Measurements from ENCODE around the gene NPTN. TPM values are rescaled to one million over a fixed set of nuclear protein-coding genes. Genes with fewer than 3 reads are reported as not detected.
"Not testable (repeated sequence)": the region's sequence is repeated elsewhere in the genome, so short reads cannot be mapped to it uniquely, and the experiment has no call there.

The NPTN gene
- total RNA-seq, 3 donors from 2014 or later = 82.1 to 107 (median 104) TPM

- Histone ChIP-seq H3K36me3 (no peaks in the 10 kb centered on the region), H3K9me3 (no peaks in the 10 kb centered on the region), H3K4me1 (no peaks in the 10 kb centered on the region), H3K27me3 (no peaks in the 10 kb centered on the region), H3K27ac (no peak overlapping the region), H3K4me3 (no peak overlapping the region)
- no peak for DNase-seq (ENCODE audit: low spot score in 2 of 2)
- no peak for TF ChIP-seq CTCF (IDR thresholded peaks at IDR 0.05)
- intact Hi-C loops (cut with DNase I; ENCODE audit: low total_unique reads) = no loop called here
Observed at GRCh38 chr15:73654659-73655058, 21.5 kb upstream of the NPTN start.

- intact Hi-C loops (cut with DNase I; ENCODE audit: low total_unique reads) = no loop called here
- Histone ChIP-seq H3K4me3 (no peak overlapping the region), H3K27me3 (no peaks in the 10 kb centered on the region), H3K36me3 (no peaks in the 10 kb centered on the region), H3K9me3 (no peaks in the 10 kb centered on the region), H3K27ac (peak overlapping the region in 1 of 2 donors; percentile 50), H3K4me1 (no peaks in the 10 kb centered on the region)
- no peak for TF ChIP-seq POLR2AphosphoS5 (IDR thresholded peaks at IDR 0.05)
- no peak for DNase-seq (ENCODE audit: low spot score in 2 of 2)
Observed at GRCh38 chr15:73650416-73651126, 17.4 kb upstream of the NPTN start.

- no peak for TF ChIP-seq POLR2AphosphoS5 (IDR thresholded peaks at IDR 0.05)
- TF ChIP-seq POLR2A (IDR thresholded peaks at IDR 0.05) = no peak
- TF ChIP-seq CTCF (IDR thresholded peaks at IDR 0.05) = no peak
- no peaks in the 10 kb centered on the region for H3K27me3 ChIP-seq
- no peak overlapping the region for H3K4me3 ChIP-seq
- no peaks in the 10 kb centered on the region for H3K9me3 ChIP-seq
- no peak overlapping the region for H3K27ac ChIP-seq
- DNase-seq (ENCODE audit: low spot score in 2 of 2) = no peak
- H3K4me1 ChIP-seq = no peaks in the 10 kb centered on the region
- H3K36me3 ChIP-seq = no peaks in the 10 kb centered on the region
- intact Hi-C loops (cut with DNase I; ENCODE audit: low total_unique reads) = no loop called here
Observed at GRCh38 chr15:73648014-73648295, 14.8 kb upstream of the NPTN start.

- DNase-seq (ENCODE audit: low spot score in 2 of 2) = no peak
- no peak for TF ChIP-seq CTCF (IDR thresholded peaks at IDR 0.05)
- TF ChIP-seq POLR2A (IDR thresholded peaks at IDR 0.05) = no peak
- TF ChIP-seq POLR2AphosphoS5 (IDR thresholded peaks at IDR 0.05) = no peak
- no peak overlapping the region for H3K27ac ChIP-seq
- intact Hi-C loops (cut with DNase I; ENCODE audit: low total_unique reads) = no loop called here
- no peaks in the 10 kb centered on the region for H3K36me3 ChIP-seq
- H3K9me3 ChIP-seq = no peaks in the 10 kb centered on the region
- H3K27me3 ChIP-seq = no peaks in the 10 kb centered on the region
- H3K4me3 ChIP-seq = no peak overlapping the region
- no peaks in the 10 kb centered on the region for H3K4me1 ChIP-seq
Observed at GRCh38 chr15:73647259-73648013, 14.2 kb upstream of the NPTN start.

GRCh38 chr15:73639464-73639863, 6.3 kb upstream of the NPTN start:
- H3K36me3 ChIP-seq; intact Hi-C loops (cut with DNase I; ENCODE audit: low total_unique reads); H3K9me3 ChIP-seq; H3K4me1 ChIP-seq; H3K4me3 ChIP-seq; H3K27ac ChIP-seq; H3K27me3 ChIP-seq; DNase-seq (ENCODE audit: low spot score in 2 of 2): not testable (repeated sequence)

GRCh38 chr15:73637527-73637926, 4.3 kb upstream of the NPTN start:
- Histone ChIP-seq H3K9me3 (no peaks in the 10 kb centered on the region), H3K4me1 (peaks cover 6 to 7% of the 10 kb centered on the region in 2 donors), H3K27ac (peak overlapping the region in 1 of 2 donors; percentile 20), H3K4me3 (no peak overlapping the region), H3K36me3 (no peaks in the 10 kb centered on the region), H3K27me3 (no peaks in the 10 kb centered on the region)
- no peak for TF ChIP-seq POLR2AphosphoS5 (IDR thresholded peaks at IDR 0.05)
- TF ChIP-seq POLR2A (IDR thresholded peaks at IDR 0.05) = no peak
- no peak for TF ChIP-seq CTCF (IDR thresholded peaks at IDR 0.05)
- intact Hi-C loops (cut with DNase I; ENCODE audit: low total_unique reads) = no loop called here
- peak in 1 of 2 donors; percentile 34 for DNase-seq (ENCODE audit: low spot score in 2 of 2)

All from breast epithelium (tissue), 4 donors.